ENCODE data around the gene NCK1.

Gene NCK1

DNA sequence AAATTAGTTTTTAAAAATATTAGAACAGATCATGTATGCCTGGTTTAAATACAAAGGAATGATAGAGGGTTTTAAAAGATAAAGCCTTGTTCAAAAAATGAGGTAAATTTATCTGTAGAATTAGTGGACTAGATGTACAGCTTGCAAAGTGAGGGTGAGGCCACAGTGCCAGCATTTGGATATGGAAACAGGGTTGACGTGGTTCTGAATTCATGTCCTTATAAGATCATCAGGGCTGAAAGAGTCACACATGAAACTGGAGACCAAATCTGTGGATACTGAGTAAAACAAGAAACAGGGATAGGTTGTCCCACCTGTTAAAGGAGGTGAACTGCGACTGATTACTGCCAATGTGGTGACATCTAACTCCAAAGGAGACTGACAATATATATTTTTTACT lies 46.3 kb downstream of the NCK1 start:
- DNase-seq (ENCODE audit: low spot score): no peak

DNA sequence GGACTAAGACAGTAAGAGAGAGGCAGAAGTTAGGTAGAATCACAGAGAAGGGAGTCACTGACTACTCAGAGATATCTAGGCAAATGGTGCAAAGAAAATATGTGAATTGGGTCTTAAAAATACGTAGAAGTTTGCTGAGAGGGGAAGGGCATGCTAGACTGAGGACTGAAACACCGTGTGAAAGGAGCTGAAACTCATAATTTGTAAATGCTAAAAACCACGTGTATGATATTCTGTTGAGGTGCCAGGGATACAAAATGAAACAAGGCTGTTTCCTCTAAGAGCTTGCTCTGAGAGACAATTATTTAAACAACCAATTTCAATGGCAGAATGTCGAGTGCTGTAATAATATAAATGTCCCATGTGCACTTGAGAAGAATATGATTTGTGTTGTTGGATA lies 47.2 kb downstream of the NCK1 start:
- DNase-seq (ENCODE audit: low spot score): no peak

DNA sequence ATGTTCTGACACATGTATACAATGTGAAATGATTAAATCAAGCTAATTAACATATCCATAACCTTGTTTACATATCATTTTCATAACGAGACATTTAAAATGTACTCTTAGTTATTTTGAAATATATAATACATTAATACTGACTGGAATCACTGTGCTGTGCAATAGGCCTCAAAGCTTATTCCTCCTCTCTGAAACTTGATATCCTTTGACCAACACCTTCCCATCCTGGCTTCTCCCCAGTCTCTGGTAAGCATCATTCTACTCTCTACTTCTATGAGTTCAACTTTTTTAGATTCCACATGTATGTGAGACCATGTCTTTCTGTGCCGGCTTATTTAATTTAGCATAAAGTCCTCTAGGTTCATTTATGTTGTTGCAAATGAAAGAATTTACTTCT lies 48.7 kb downstream of the NCK1 start:
- DNase-seq (ENCODE audit: low spot score): no peak

DNA sequence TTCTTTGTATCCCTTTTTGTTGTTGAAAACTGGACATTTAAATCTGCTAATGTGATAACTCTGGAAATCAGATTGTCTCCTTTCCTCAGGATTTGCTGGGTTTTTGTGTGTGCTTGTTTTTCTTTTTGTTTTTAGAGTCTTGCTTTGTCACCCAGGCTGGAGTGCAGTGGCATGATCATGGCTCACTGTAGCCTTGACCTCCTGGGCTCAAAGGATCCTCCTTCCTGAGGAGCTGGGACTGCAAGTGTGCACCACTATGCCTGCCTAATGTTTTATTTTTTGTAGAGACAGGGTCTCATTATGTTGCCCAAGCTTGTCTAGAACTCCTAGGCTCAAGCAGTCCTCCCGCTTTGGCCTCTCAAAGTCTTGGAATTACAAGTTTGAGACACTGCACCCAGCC lies 51.2 kb downstream of the NCK1 start:
- no peak for DNase-seq (ENCODE audit: low spot score)

DNA sequence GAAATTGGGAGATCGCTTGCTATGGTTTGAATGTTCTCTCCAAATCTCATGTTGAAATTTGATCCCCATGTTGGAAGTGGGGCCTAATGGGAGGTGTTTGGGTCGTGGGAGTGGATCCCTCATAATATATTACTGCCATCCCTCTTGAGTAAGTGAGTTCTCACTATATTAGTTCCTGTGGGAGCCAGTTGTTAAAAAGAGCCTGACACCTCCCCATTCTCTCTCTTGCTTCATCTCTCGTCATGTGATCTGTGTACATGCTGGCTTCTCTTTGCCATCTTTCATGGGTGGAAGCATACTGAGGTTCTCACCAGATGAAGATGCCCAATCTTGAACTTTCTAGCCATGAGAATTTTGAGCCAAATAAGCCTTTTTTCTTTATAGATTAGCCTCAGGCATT lies 52.7 kb downstream of the NCK1 start:
- no peak for DNase-seq (ENCODE audit: low spot score)

DNA sequence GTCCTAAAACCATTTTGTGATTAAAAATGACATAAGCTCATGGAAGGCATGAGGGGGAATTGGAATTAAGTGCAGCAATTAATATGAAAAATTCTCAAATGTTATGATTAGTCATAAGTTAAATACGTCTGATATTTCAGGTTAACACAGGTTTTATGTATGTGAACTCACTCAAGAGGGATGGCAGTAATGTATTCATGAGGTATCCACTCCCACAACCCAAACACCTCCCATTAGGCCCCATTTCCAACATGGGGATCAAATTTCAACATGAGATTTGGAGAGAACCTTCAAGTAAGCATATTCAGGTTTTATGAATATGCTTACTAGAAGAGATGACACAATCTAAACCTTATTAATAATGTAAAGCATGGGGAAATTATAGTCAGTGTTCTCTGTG lies 54.2 kb downstream of the NCK1 start:
- DNase-seq (ENCODE audit: low spot score): no peak

DNA sequence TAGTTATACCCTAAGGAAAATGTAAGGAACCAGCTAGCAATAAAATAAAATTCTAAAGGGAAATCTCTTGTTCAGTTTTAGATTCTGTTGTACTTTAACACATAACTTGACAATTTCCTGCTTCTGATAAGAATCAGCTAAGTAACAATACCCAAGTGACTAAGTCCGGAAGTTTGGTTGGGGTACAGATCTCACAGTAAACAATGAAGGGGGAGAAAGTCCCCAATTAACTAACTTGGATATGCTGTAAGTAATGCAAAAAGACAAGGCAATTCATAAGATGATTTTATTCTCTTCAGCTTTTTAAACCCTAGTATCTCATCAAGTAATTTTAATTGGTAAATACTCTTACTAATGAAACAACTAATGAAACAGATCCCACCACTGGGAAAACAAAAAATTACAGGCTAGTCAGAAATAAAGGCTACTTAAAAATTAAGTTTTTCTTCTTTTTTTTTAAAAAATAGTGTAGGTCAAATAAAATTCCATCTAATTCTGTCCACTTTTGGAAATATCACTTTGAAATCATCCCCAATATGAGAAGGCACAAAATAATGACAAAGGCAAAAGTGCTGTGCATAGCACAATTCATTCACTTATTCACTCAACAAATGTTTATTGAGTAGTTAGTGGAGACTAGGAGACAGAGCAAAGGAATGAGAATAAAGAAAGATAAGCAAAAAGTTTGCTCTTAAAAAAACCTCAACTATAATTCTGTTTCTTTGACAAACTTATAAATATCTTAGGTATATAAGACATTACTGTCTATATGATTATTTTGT lies 58.0 kb downstream of the NCK1 start:
- no peak for DNase-seq (ENCODE audit: low spot score)

DNA sequence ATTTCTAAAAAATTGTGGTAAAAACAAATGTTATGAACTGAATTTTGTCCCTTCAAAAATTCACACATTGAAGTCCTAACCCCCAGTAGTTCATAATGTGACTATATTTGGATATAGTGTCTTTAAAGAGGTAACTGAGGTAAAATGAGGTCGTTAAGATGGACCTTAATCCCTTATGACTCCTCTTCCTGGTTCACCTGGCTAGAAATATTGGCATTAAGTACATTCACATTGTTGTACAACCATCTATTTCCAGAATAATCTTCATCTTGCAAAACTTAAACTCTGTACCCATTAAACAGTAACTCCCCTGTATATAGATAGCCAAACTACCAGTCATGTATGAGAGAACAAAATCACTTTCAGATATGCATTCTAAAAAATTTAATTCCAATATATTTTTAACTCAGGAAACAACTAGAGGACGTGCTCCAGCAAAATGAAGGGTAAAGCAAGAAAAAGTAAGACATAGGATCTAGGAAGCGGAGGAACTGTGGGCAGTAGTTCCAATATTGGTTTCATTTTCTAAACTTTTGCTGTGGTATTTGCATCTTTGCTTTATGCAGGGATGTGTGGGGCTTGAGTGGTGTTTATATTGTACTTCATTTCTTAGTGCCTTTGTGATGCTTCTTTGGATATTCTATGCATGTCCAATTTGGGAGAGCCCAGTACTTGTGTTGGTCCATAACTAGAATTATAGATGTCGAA lies 59.0 kb downstream of the NCK1 start:
- no peak for DNase-seq (ENCODE audit: low spot score)

DNA sequence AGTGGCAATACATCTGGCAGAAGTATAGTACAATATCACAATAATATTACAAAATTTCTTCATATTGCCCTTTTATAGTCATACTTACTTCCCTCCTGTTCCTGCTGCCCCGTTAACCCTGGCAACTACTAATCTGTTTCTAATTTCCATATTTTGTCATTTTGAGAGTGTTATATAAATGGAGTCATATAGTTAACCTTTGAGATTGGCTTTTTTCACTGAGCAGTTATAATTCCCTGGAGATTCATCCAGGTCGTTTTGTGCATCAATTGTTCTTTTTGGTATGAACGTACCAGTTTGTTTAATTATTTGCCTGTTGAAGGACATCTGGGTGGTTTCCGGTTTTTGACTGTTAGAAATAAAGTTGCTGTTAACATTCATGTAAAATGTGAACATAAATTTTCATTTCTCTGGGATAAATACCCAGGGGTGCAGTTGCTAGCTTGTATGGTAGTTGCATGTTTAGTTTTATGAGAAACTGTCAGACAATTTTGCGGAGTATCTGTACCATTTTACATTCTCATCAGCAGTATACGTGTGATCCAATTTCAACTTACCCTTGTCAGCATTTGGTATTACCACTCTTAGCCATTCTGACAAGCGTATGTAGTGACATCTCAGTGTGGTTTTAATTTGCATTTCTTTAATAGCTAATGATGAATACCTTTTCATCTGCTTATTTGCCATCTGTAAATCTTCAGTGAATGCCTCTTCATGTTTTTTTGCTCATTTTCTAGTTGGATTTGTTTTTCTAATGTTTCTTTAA lies 63.6 kb downstream of the NCK1 start:
- DNase-seq (ENCODE audit: low spot score): no peak

DNA sequence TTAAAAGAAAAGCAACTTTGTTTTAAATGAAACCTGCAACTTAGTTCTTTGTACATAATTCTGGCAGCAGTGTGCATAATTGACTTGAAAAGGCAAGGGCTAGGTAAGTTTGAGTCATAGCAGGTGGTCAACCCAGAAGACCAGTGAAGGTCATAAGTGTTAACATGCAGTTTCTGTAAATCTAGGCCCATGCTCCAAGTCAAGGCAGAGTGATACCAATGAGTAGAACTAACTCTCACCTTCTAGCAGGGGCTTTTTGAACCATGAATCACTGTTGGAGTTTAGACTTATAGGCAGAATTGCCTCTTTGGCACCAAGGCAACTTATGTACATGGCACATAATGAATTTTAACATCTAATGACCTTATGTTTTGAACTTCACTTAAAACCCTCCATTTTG lies 66.2 kb downstream of the NCK1 start:
- DNase-seq (ENCODE audit: low spot score): no peak

DNA sequence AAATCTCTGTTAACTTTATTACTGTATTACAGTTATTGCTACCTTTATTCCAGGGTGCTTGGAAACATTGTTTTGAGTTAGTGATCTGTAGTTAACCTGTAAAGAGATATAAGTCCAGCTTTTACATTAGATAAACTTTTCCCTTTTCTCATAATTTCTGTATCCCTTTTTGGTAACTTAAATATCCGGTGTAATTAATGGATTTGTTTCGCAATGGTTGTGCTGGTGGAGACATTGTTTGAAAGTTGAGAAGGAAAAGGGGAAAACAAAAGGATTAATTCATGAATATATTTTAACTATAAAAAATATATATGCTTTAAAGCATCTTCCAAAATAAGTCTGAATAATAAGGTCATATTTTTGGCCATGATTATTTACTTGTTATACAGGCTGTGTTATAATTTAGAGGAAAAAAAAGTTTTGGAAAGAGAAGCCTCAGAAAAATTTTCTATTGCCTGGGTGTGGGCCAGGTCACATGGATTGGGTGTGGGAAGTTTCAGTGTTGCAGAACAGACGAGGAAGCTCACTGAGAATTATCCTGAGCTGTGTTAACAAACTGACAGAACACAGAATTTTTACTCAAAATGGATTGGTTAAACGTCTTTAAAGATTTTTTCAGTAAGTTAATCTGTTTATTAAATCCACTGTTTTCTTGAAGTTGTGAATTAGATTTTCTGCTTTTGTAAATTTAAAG lies 68.1 kb downstream of the NCK1 start:
- peak; percentile 29 for DNase-seq (ENCODE audit: low spot score)

DNA sequence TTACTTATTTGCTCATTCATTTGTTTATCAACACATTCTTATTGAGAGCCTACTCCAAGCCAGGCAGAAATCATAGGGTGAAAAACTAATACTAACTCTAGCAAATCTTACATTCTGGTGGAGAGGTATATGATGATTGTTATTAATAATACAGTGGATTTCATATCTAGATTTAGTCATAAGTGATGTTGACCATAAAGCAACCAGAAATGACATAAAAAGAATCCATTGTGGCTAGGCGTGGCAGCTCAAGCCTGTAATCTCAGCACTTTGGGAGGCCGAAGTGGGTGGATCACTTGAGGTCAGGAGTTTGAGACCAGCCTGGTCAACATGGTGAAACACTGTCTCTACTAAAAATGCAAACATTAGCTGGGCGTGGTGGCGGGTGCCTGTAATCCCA lies 69.6 kb downstream of the NCK1 start:
- DNase-seq (ENCODE audit: low spot score): no peak

DNA sequence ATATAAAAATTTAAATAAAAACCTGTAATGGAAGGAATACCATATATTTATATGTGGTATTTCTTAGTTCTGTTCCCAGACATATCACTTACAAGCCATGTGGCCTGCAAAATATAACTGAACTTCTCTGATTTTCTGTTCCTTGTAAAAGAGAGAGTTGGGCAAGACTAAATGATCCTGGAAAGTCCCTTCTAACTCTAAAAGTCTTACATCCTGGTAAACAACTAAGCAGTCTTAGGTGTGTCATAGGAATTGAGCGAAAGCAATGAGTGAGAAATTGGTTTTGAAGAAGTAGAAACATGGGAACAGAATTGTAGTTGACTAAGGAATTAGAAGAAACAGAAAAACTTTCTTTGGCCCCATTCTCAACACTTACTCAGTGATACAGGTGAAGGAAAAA lies 70.5 kb downstream of the NCK1 start:
- DNase-seq (ENCODE audit: low spot score): peak; percentile 66

DNA sequence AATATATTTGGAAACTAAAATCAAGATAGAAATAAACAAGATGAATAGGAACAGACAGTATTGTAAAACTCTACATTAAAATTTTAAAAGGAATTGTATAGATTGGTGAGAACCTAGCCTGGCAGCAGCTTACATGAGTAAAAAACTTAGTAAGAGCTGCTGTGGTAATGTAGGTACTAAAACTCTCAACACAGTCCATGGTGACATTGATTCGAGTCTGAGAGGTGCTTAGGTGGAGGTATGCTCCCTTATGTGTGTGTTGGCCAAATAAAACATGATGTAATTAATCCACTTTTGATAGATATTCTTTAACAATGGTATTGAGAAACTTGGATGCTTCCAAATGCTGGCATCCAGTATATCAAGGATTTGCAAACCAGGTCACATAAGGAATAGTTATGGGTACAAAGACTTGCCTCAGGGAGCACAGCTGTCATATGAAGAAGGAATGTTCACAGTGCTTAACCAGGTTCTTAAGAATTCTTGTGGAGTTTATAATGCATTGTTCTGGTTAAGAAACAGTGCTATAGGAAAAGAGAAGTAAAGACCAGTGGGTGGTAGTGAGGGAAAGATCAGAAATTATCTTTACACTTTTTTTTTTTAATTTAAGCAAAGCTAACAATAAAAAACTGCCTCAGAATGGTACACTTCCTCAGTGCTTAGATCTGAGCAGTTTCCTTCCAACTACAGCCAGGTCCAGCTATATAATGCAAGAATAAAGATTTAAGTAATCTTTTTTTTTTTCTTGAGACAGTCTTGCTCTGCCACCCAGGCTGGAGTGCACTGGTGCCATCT lies 71.2 kb downstream of the NCK1 start:
- no peak for DNase-seq (ENCODE audit: low spot score)

DNA sequence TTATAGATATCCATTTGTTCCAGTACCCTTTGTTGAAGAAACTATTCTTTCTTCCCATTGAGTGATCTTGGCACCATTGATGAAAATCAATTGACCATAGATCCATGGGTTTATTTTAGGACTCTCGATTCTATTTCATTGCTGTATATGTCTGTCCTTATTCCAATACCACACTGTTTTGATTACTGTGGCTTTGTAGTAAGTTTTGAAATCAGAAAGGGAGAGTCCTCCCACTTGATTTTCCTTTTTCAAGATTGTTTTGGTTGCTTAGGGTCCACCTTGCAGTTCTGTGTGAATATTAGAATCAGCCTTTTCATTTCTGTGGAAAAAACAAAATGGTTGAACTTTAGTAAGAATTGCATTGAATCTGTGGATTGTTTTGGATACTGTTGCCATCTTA lies 75.2 kb downstream of the NCK1 start:
- DNase-seq (ENCODE audit: low spot score): no peak

DNA sequence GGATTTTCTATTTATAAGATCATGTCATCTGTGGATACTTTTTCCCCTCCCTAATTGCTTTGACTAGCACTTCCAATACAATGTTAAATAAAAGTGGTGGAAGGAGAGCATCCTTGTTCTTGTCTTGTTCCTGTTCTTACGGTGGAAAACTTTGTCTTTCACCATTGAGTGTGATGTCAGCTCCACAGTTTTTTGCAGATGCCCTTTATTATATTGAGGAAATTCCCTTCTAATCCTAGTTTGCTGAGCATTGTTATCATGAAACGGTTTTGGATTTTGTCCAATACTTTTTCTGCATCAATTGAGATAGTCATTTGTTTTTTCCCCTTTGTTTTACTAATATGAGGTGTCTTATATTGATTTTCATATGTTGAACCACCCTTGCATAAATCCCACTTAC lies 75.8 kb downstream of the NCK1 start:
- no peak for DNase-seq (ENCODE audit: low spot score)

DNA sequence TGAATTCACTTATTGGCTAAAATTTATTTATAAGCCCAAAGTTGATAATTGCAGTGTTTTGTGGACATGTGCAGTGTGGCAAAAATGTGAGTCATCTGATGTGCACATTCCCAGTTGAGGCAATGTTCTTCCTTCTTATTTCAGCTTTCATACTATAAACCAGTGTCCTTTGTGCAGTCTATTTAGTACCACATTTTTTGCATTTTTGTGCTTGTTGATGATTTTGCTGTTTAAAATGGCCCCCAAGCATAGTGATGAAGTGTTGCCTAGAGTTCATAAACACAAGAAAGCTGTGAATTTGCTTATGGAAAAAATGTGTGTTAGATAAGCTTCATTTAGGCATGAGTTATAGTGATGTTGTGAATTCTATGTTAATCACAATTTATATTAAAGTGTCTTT lies 76.3 kb downstream of the NCK1 start:
- DNase-seq (ENCODE audit: low spot score): peak; percentile 30

DNA sequence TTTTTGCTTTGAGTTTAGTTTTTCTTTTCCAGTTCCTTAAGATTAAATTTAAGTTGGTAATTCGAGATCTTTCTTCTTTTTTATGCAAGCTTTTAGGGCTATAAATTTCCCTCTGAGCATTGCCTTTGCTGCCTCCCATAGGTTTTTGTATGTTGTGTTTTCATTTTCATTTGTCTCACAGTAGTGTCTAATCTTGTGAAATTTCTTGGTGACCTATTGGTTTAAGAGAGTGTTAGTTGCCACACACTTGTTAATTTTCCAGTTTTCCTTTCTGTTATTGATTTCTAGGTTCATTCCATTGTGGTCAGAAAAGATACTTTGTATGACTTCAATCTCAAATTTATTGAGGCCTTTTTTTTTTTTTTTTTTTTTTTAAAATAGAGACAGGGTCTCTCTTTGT lies 77.5 kb downstream of the NCK1 start:
- DNase-seq (ENCODE audit: low spot score): no peak

DNA sequence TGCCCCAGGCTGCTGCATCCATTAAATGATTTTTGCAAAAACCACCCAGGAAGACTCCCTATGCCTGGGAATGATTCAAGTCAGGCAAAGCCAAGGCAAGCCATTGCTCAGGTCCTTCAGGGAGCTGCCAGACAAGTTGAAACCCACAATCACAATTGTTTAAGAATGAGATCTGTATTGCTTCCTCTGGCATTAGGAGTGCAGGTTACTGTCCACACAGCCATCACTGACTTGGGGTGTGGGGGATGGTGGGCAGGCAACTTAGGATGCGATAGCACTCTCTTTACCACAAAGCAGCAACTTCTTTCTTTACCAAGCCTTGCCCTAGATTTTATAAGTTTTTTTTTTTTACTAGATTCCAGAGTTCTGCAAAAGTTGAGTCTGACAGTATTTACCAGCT lies 80.8 kb downstream of the NCK1 start:
- DNase-seq (ENCODE audit: low spot score): no peak

DNA sequence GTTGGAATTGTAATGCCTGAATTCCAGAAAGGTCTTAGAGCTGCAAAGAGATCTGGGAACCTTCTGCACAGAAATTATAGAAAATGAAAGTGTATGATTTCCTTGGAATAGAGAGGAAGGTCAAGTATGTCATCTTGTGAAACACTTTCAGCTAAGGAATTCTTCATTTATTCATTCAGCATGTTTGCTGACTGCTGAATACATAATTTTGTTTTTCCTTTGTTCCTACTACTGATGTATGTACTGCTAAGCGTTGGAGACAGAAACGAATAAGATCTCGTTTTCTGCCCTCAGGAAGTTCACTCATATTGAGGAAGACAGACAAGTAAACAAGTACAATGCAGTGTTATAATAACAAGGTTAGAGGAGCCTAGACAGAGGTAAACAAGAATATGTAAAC lies 81.4 kb downstream of the NCK1 start:
- DNase-seq (ENCODE audit: low spot score): no peak

DNA sequence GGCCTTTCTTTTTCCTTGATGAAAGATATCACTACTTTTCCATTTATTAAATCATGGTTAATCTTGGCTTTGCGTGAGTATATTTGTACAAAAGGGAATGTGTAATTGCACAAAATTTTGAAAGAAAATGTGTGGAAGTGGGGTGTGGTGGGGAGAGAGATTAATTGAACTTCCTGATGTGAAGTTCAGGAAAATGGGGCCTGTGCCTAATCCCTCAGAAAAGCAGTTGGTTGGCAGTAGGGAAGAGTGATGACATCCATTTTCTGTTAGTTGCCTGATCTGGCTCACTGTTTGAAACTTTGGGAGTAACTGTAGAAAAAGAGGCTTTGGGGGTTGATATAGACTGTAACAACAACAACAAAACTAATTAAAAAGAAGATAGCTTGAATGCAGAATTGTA lies 85.0 kb downstream of the NCK1 start:
- no peak for DNase-seq (ENCODE audit: low spot score)

DNA sequence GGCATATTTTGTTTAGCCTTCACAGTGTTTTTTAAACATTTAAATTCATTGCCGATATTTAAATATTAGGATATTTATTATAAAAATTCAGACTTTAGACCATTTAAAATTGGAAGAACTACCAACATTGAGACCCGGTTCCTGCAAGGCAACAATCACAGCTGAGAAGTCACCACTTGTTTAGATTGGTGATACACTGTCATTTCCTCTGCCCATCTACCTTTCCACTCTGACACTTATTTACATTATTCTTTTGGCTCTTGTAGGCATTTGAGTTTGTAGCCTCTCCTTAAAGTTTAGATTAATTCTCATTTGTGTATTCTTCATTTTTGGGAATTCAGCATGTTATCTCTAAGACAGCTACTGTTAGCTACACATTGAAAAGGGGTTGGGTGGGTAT lies 85.5 kb downstream of the NCK1 start:
- no peak for DNase-seq (ENCODE audit: low spot score)
